Caco-2 (cell line): Measurements from ENCODE around the gene OR7D4. TPM values are rescaled to one million over a fixed set of nuclear protein-coding genes. Genes with fewer than 3 reads are reported as not detected.
A peak's percentile ranks its signal among the peaks of the same experiment; 100 is the strongest.
"Not testable (repeated sequence)": the region's sequence is repeated elsewhere in the genome, so short reads cannot be mapped to it uniquely, and the experiment has no call there.

Source experiments
- BruUV-seq: library from RNA; stranded (reverse); fragments of 400-500 nt; replicated peaks from 2 replicates; lab custom pipeline; 2021; lab: Mats Ljungman, UMichigan
- CTCF ChIA-PET: fragments of 300-600 bp; sonication (Branson Sonifier 250); formaldehyde crosslinking; loops from one replicate; lab custom pipeline; 2022; ENCODE audit warnings: antibody characterized with exemption; lab: Charles Lee
- POLR2A ChIA-PET: fragments of 300-600 bp; sonication (Branson Sonifier 250); formaldehyde crosslinking; loops from one replicate; lab custom pipeline; 2022; ENCODE audit warnings: antibody characterized with exemption; lab: Charles Lee
- DNase-seq, 2 experiments: peaks; one replicate each; pipeline versions ENCODE4 v3.0.0 to v3.0.0-alpha.2; 2020 to 2022
- H3K27me3 ChIP-seq: replicated peaks from 2 replicates; pipeline ENCODE4 v1.6.0; 2011; ENCODE audit warnings: low read length; ENCODE audit not compliant: control insufficient read depth, insufficient read depth
- H3K36me3 ChIP-seq: 2 replicates; pipeline ENCODE4 v1.5.1; 2011; ENCODE audit warnings: low read length; ENCODE audit not compliant: control insufficient read depth, insufficient read depth
- H3K4me1 ChIP-seq: fragments of 250-450 bp; sonication (Bioruptor Pico); 2 replicates; pipeline ENCODE4 v1.5.1; 2020; ENCODE audit warnings: mild to moderate bottlenecking
- H3K4me3 ChIP-seq: 2 replicates; pipeline ENCODE4 v1.5.1; 2011; ENCODE audit warnings: low read depth, mild to moderate bottlenecking, control low read depth, low read length
- H3K9me3 ChIP-seq: fragments of 250-450 bp; sonication (Bioruptor Pico); 2 replicates; pipeline ENCODE4 v1.5.1; 2020; ENCODE audit warnings: mild to moderate bottlenecking, moderate library complexity
- H3K27ac Mint-ChIP-seq: one replicate; pipeline ENCODE4 v1.8.0; 2022; ENCODE audit warnings: mixed read lengths; ENCODE audit not compliant: unreplicated experiment
- H3K27me3 Mint-ChIP-seq: one replicate; pipeline ENCODE4 v1.8.0; 2022; ENCODE audit warnings: mixed read lengths; ENCODE audit not compliant: insufficient read depth, unreplicated experiment
- H3K36me3 Mint-ChIP-seq: one replicate; pipeline ENCODE4 v1.8.0; 2022; ENCODE audit warnings: mild to moderate bottlenecking, mixed read lengths; ENCODE audit not compliant: insufficient read depth, unreplicated experiment
- H3K4me1 Mint-ChIP-seq: one replicate; pipeline ENCODE4 v1.8.0; 2022; ENCODE audit warnings: low read depth, mixed read lengths; ENCODE audit not compliant: unreplicated experiment
- H3K4me3 Mint-ChIP-seq: one replicate; pipeline ENCODE4 v1.8.0; 2022; ENCODE audit warnings: mild to moderate bottlenecking, moderate library complexity, mixed read lengths; ENCODE audit not compliant: unreplicated experiment
- H3K9me3 Mint-ChIP-seq: one replicate; pipeline ENCODE4 v1.8.0; 2022; ENCODE audit warnings: mixed read lengths; ENCODE audit not compliant: unreplicated experiment
- CTCF ChIP-seq, 2 experiments: fragments of 200-600 bp in 1 of 2; IDR thresholded peaks; 1 replicate in 1 of 2; 2 replicates in 1 of 2; pipeline versions ENCODE4 v1.5.1 to v1.8.0; 2011 to 2022; ENCODE audit warnings: antibody characterized with exemption in 1 of 2, control low read depth in 1 of 2, inconsistent platforms in 1 of 2, low read depth in 1 of 2, low read length in 1 of 2, mild to moderate bottlenecking in 1 of 2, moderate library complexity in 1 of 2; ENCODE audit not compliant: insufficient read depth in 1 of 2, severe bottlenecking in 1 of 2, unreplicated experiment in 1 of 2
- intact Hi-C: fragments of 100-400 bp; cut with micrococcal nuclease; formaldehyde crosslinking; loops from one replicate; pipeline ENCODE4 v1.10.0; 2022; ENCODE audit not compliant: unreplicated experiment
- total RNA-seq: library from RNA; stranded (reverse); gene quantifications from 2 replicates; pipeline ENCODE4 v1.2.3, GENCODE V29; 2022

Gene OR7D4
- total RNA-seq, 1 experiment from 2014 or later, result not detected

GRCh38 chr19:9205501-9206113 is 13.8 kb downstream of the OR7D4 start:
- no peaks in the 10 kb centered on the region for H3K9me3 ChIP-seq
- DNase-seq, result peak; percentile 50 to 68
- CTCF ChIA-PET, result no interaction called here
- no peak overlapping the region for H3K27ac Mint-ChIP-seq
- no peaks in the 10 kb centered on the region for H3K9me3 Mint-ChIP-seq
- no peaks in the 10 kb centered on the region for H3K36me3 ChIP-seq
- no peaks in the 10 kb centered on the region for H3K4me1 ChIP-seq
- TF ChIP-seq CTCF (IDR thresholded peaks at IDR 0.05; ENCODE audit: insufficient read depth in 1 of 2, low read depth in 1 of 2, low read length in 1 of 2, severe bottlenecking in 1 of 2, unreplicated experiment in 1 of 2), result peak; percentile 64 to 78
- POLR2A ChIA-PET, result no interaction called here
- H3K27me3 Mint-ChIP-seq, result peaks cover 4% of the 10 kb centered on the region
- H3K4me3 Mint-ChIP-seq, result no peak overlapping the region
- H3K27me3 ChIP-seq, result no peaks in the 10 kb centered on the region
- H3K4me1 Mint-ChIP-seq, result no peaks in the 10 kb centered on the region
- no TSS peak for BruUV-seq
- H3K4me3 ChIP-seq, result no peak overlapping the region
- H3K36me3 Mint-ChIP-seq, result no peaks in the 10 kb centered on the region
- intact Hi-C loops, result loop anchor here (5.0 to 10.0 kb wide), 2 partner anchors 229 to 592 kb away; partner anchors contain the start of gene ZNF266

DNA sequence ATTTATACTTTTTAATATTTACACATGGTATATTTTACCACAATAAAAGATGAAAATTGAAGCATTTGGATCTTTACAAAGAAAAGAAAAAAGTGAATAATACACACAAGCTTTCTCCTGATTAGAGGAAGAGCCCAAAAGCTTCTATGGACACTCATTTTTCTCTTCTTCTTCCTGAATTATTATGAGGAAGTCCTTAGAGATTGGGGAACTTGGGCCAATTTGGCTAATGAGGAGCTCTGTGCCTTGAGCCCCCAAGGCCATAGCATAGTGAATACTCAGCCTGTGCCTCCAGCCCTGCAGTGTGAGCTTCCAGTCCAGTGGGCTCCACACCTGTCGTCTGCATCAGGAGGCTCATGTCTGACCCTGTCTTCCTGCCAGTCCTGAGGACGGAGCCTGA is 21.3 kb downstream of the OR7D4 start:
- BruUV-seq, H3K36me3 Mint-ChIP-seq, H3K4me3 ChIP-seq, intact Hi-C loops, H3K27ac Mint-ChIP-seq, H3K36me3 ChIP-seq, H3K9me3 ChIP-seq, H3K27me3 Mint-ChIP-seq, H3K4me3 Mint-ChIP-seq, POLR2A ChIA-PET, H3K4me1 Mint-ChIP-seq, H3K27me3 ChIP-seq, H3K4me1 ChIP-seq, DNase-seq, CTCF ChIA-PET, H3K9me3 Mint-ChIP-seq: not testable (repeated sequence)

DNA sequence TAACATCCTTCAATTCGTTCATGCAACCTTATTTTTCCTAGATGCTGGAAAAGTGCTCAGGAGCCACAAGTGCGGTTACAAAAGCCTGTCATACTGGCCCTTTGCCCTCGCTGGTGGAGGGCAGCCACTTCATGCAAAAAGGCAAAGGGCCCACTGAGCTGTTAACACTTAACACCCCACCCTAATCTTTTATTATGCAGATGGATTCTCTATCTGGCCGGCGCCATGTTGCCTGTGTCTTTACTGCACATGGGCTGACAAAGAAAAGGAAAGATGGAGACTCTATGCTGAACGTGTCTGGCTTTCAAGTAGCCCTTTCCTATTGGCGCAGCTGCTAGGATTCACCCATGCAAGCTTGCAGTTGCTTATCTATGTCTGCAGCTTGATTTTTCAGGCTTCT is 29.9 kb downstream of the OR7D4 start:
- Mint-ChIP-seq H3K4me1 (no peaks in the 10 kb centered on the region), H3K27me3 (no peaks in the 10 kb centered on the region), H3K27ac (no peak overlapping the region), H3K36me3 (no peaks in the 10 kb centered on the region), H3K4me3 (no peak overlapping the region), H3K9me3 (peaks cover 31% of the 10 kb centered on the region)
- H3K9me3 ChIP-seq, result no peaks in the 10 kb centered on the region
- no peaks in the 10 kb centered on the region for H3K27me3 ChIP-seq
- BruUV-seq, result no TSS peak
- no peak overlapping the region for H3K4me3 ChIP-seq
- intact Hi-C loops, result no loop called here
- CTCF ChIA-PET, result no interaction called here
- POLR2A ChIA-PET, result no interaction called here
- TF ChIP-seq CTCF (IDR thresholded peaks at IDR 0.05; ENCODE audit: insufficient read depth in 1 of 2, low read depth in 1 of 2, low read length in 1 of 2, severe bottlenecking in 1 of 2, unreplicated experiment in 1 of 2), result no peak
- no peaks in the 10 kb centered on the region for H3K36me3 ChIP-seq
- no peaks in the 10 kb centered on the region for H3K4me1 ChIP-seq
- DNase-seq, result no peak
